ENCODE results near the gene DTNB.

GRCh38 chr2:25482341-25482740 lies 191.0 kb downstream of the DTNB start:
- TF ChIP-seq NR2C2 (IDR thresholded peaks at IDR 0.05; ENCODE audit: borderline replicate concordance, control insufficient read depth, insufficient read length, low read depth) (no peak), CBFB (IDR thresholded peaks at IDR 0.05; ENCODE audit: low read depth) (no peak), CTCF (IDR thresholded peaks at IDR 0.05 in 2 of 3, conservative IDR thresholded peaks at IDR 0.05 in 1 of 3; ENCODE audit: control insufficient read depth in 2 of 3, extremely low read depth in 1 of 3, insufficient read depth in 1 of 3, low read depth in 3 of 3, low read length in 3 of 3) (no peak), RCOR1 (conservative IDR thresholded peaks at IDR 0.05; ENCODE audit: low read depth, low read length) (no peak), SREBF2 (IDR thresholded peaks at IDR 0.05; ENCODE audit: low read length) (no peak), USF1 (IDR thresholded peaks at IDR 0.05; ENCODE audit: borderline replicate concordance, extremely low read length, insufficient read depth, low read depth, low read length) (no peak), CBX5 (IDR thresholded peaks at IDR 0.05; ENCODE audit: low read depth) (no peak), POLR2A (IDR thresholded peaks at IDR 0.05; ENCODE audit: low read depth, low read length) (no peak), BHLHE40 (IDR thresholded peaks at IDR 0.05; ENCODE audit: borderline replicate concordance in 1 of 2, low read depth in 2 of 2, low read length in 1 of 2) (peak in 1 of 2 experiments; percentile 64; a peak in 2 of 4 replicates), EZH2 (IDR thresholded peaks at IDR 0.05; ENCODE audit: borderline replicate concordance, control insufficient read depth, low read depth, low read length) (no peak), ZZZ3 (IDR thresholded peaks at IDR 0.05; ENCODE audit: control insufficient read depth, insufficient read length, low read depth) (no peak), SIN3A (IDR thresholded peaks at IDR 0.05; ENCODE audit: low read depth, low read length) (no peak)

Measured in GM12878 (cell line).